Stimulated activated CD8-positive, alpha-beta memory T cell treated with anti-CD3 and anti-CD28 coated beads, Interleukin-7, amount 100 ng/mL, for 1 hour (primary cell): ENCODE results near the gene TRIM65.

Source experiments
- DNase-seq, 2 donors: peaks; one replicate each; pipeline ENCODE4 v3.0.0-alpha.2; 2020; ENCODE audit warnings: low read depth in 2 of 2

TRIM65 gene

GRCh38 chr17:75896415-75897159, at the start of gene TRIM65:
Gene TRIM65 (minus strand): TSS chr17:75896951. CDS start chr17:75896937, 14 bp downstream.
- peak; percentile 52 to 61 for DNase-seq

- no peak for DNase-seq
Observed at GRCh38 chr17:75945211-75945610, 48.5 kb upstream of the TRIM65 start.

GRCh38 chr17:75943491-75943890, 46.7 kb upstream of the TRIM65 start:
- DNase-seq = no peak

GRCh38 chr17:75942473-75942872, 45.7 kb upstream of the TRIM65 start:
- DNase-seq = no peak

- no peak for DNase-seq
Observed at GRCh38 chr17:75941442-75941819, 44.7 kb upstream of the TRIM65 start.

GRCh38 chr17:75940727-75941441, 44.1 kb upstream of the TRIM65 start, which contains the start of gene FBF1:
Gene FBF1 (minus strand): TSS chr17:75941042. CDS start chr17:75938149, 2,893 bp downstream.
- DNase-seq = peak; percentile 73 to 75

GRCh38 chr17:75937652-75938051, 40.9 kb upstream of the TRIM65 start:
- no peak for DNase-seq

- DNase-seq = no peak
Observed at GRCh38 chr17:75933808-75934207, 37.1 kb upstream of the TRIM65 start.

GRCh38 chr17:75932852-75933251, 36.1 kb upstream of the TRIM65 start:
- DNase-seq = no peak

- DNase-seq = no peak
Observed at GRCh38 chr17:75931062-75931461, 34.3 kb upstream of the TRIM65 start.

- no peak for DNase-seq
Observed at GRCh38 chr17:75927286-75927922, 30.7 kb upstream of the TRIM65 start.

GRCh38 chr17:75926456-75926855, 29.7 kb upstream of the TRIM65 start:
- DNase-seq = no peak

- DNase-seq = no peak
Observed at GRCh38 chr17:75925912-75926311, 29.2 kb upstream of the TRIM65 start.

GRCh38 chr17:75925103-75925502, 28.4 kb upstream of the TRIM65 start:
- no peak for DNase-seq

- no peak for DNase-seq
Observed at GRCh38 chr17:75922963-75923874, 26.5 kb upstream of the TRIM65 start.

- DNase-seq = no peak
Observed at GRCh38 chr17:75922173-75922961, 25.6 kb upstream of the TRIM65 start.

GRCh38 chr17:75921596-75921995, 24.8 kb upstream of the TRIM65 start:
- no peak for DNase-seq

- no peak for DNase-seq
Observed at GRCh38 chr17:75920045-75920560, 23.4 kb upstream of the TRIM65 start.

- no peak for DNase-seq
Observed at GRCh38 chr17:75919611-75920010, 22.9 kb upstream of the TRIM65 start.

- DNase-seq = no peak
Observed at GRCh38 chr17:75917917-75918445, 21.2 kb upstream of the TRIM65 start.
